Effector memory CD8-positive, alpha-beta T cell (primary cell): ENCODE data around the gene IRAK1.

Source experiments
- ATAC-seq: fragments of 150-1000 bp; cut with Tn5 transposase; replicated peaks from 2 replicates; pipeline ENCODE4 v1.10.0; 2021; ENCODE audit warnings: mild to moderate bottlenecking, moderate library complexity
- DNase-seq, 3 experiments: peaks; one replicate each; pipeline ENCODE4 v3.0.0; 2021
- H3K27ac Mint-ChIP-seq, 2 donors: one replicate each; pipeline ENCODE4 v1.8.0; 2022; ENCODE audit warnings: mild to moderate bottlenecking in 2 of 2, mixed read lengths in 2 of 2, moderate library complexity in 2 of 2
- H3K27me3 Mint-ChIP-seq, 2 donors: one replicate each; pipeline ENCODE4 v1.8.0; 2022; ENCODE audit warnings: mixed read lengths in 2 of 2
- H3K36me3 Mint-ChIP-seq: one replicate; pipeline ENCODE4 v1.8.0; 2022; ENCODE audit warnings: mild to moderate bottlenecking, moderate library complexity, mixed read lengths; ENCODE audit not compliant: insufficient read depth
- H3K4me1 Mint-ChIP-seq, 2 donors: one replicate each; pipeline ENCODE4 v1.8.0; 2022; ENCODE audit warnings: low read depth in 2 of 2, mixed read lengths in 2 of 2
- H3K4me3 Mint-ChIP-seq, 2 donors: one replicate each; pipeline ENCODE4 v1.8.0; 2022; ENCODE audit warnings: mild to moderate bottlenecking in 2 of 2, mixed read lengths in 2 of 2, moderate library complexity in 2 of 2
- H3K9me3 Mint-ChIP-seq, 2 donors: one replicate each; pipeline ENCODE4 v1.8.0; 2022; ENCODE audit warnings: mixed read lengths in 2 of 2
- total RNA-seq, 9 experiments: gene quantifications; one replicate each; lab custom pipeline; 2026; lab: John Stamatoyannopoulos, UW

IRAK1 gene
- 86.7 to 329 (median 139) reads per million in 9 experiments for total RNA-seq

DNA sequence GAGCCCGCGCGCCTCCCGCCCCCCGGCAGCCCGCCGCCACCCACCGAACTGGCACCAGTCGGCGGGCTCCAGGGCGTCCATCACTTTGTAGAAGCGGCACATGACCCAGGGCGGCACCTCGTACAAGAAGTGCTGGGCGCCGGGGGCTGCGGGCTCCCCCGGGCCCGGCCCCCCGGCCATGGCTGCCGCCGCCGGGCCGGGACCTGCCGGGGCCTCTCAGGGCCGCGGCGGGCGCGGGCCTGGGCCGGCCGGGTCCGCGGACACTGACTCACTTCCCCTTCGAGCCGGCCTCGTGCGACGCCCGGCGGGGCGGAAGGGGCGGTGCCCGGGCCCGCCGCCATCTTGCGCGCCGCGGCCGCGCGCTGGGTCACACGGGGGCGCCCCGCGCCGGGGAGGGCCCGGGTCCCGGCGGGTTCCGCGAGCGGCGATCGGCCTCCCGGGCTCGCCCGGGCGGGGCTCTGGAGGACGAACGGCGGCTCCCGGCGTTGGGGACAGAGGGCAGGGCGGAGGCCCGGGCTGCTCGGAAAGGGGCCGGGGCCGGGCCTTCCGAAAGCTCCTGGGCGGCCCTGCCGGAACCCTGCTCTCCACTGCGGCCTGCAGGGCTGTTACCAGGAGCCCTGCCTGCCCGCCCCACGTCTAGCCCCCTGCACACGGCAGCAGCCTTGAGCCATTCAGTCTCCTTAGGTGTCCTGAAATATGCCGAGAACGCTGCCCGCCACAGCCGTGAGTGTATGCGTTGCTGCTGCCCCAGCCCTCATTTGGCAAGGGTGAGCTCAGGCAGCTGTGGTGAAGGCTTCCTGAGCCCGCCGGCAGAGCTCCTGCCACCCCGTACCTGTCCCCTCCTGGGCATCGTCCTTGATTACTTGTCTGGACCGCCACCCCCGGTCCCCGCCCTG is at the start of gene IRAK1:
TSS of gene IRAK1 (minus strand) at position 270 of the 896 bp plus-strand sequence. CDS start at position 180, 90 bp downstream.
- ATAC-seq, result peak; percentile 78

DNA sequence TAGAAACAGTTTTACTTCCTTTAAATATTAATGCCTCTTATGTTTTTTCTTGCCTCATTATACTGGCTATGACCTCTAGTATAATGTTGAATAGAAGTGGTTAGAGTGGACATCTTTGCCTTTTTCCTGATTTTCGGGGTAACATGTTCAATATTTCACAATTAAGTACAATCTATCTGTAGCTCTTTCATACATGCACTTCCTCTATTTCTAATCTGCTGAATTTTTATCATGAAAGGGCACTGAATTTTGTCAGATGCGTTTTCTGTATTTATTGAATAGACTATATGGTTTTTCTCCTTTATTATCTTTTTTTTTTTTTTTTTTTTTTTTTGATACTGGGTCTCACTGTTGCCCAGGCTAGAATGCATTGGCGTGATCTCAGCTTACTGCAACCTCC is 48.9 kb upstream of the IRAK1 start:
- ATAC-seq (no peak), DNase-seq (no peak)
- Mint-ChIP-seq H3K9me3 (no peaks in the 10 kb centered on the region), H3K27ac (peak overlapping the region in 1 of 2 donors; percentile 56), H3K4me3 (peak overlapping the region in 1 of 2 donors; percentile 20), H3K36me3 (peaks cover 44% of the 10 kb centered on the region), H3K27me3 (no peaks in the 10 kb centered on the region), H3K4me1 (peaks cover 32 to 33% of the 10 kb centered on the region in 2 donors)

More for the DNA sequence above, at the start of gene IRAK1:
- peak within 1 kb of the TSS; percentile 89 to 94 for H3K4me3 Mint-ChIP-seq
- DNase-seq, result peak; percentile 19 to 32 (median 30)
- no peaks in the 10 kb centered on the region for H3K27me3 Mint-ChIP-seq
- H3K27ac Mint-ChIP-seq, result peak within 1 kb of the TSS; percentile 91 to 95
- peaks cover 17 to 20% of the 10 kb centered on the region in 2 donors for H3K4me1 Mint-ChIP-seq
- H3K36me3 Mint-ChIP-seq, result peaks cover 45% of the 10 kb centered on the region
- no peaks in the 10 kb centered on the region for H3K9me3 Mint-ChIP-seq

GRCh38 chrX:154064637-154065435 is 45.1 kb upstream of the IRAK1 start:
- peaks cover 38 to 48% of the 10 kb centered on the region in 2 donors for H3K4me1 Mint-ChIP-seq
- peak overlapping the region; percentile 84 to 87 for H3K27ac Mint-ChIP-seq
- H3K36me3 Mint-ChIP-seq, result peaks cover 31% of the 10 kb centered on the region
- H3K27me3 Mint-ChIP-seq, result no peaks in the 10 kb centered on the region
- H3K4me3 Mint-ChIP-seq, result peak overlapping the region; percentile 56 to 57
- no peaks in the 10 kb centered on the region for H3K9me3 Mint-ChIP-seq
- DNase-seq (no peak), ATAC-seq (no peak)

- peak overlapping the region; percentile 84 to 87 for H3K27ac Mint-ChIP-seq
- peaks cover 36% of the 10 kb centered on the region for H3K36me3 Mint-ChIP-seq
- H3K27me3 Mint-ChIP-seq, result no peaks in the 10 kb centered on the region
- DNase-seq (no peak), ATAC-seq (peak; percentile 32)
- peak overlapping the region in 1 of 2 donors; percentile 15 for H3K4me3 Mint-ChIP-seq
- no peaks in the 10 kb centered on the region for H3K9me3 Mint-ChIP-seq
- H3K4me1 Mint-ChIP-seq, result peaks cover 48 to 57% of the 10 kb centered on the region in 2 donors
Measured at GRCh38 chrX:154063234-154063633, 43.5 kb upstream of the IRAK1 start.

GRCh38 chrX:154061801-154062200 is 42.1 kb upstream of the IRAK1 start:
- no peak for ATAC-seq
- DNase-seq, result no peak
- H3K4me1 Mint-ChIP-seq, result peaks cover 55 to 67% of the 10 kb centered on the region in 2 donors
- H3K27me3 Mint-ChIP-seq, result no peaks in the 10 kb centered on the region
- H3K27ac Mint-ChIP-seq, result peak overlapping the region; percentile 88 to 92
- H3K9me3 Mint-ChIP-seq, result no peaks in the 10 kb centered on the region
- H3K36me3 Mint-ChIP-seq, result peaks cover 40% of the 10 kb centered on the region
- peak overlapping the region; percentile 45 to 72 for H3K4me3 Mint-ChIP-seq

DNA sequence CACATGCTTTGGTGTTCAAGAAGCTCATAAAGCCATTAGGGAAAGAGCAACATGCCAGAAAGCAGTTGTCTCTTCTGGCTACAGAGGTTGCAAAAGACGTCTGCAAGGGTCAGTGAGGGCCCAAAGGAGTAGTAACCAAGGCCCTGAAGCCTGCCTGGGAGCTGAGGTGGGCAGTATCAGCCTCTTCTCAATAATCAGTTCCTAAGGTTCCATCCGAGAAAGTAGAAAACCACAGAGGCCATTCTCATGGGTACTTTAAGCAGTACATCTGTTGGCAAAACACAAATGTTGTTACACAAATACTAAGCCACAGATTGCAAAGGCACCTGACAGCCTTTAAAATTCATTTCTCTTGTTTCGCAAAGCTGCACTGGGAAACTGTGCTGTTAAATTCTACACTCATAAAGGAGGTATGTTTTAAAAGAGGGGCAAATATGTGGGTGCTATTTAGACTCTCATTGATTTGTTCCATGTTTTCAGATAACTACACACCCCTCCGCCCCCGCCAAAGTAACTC is 40.1 kb upstream of the IRAK1 start:
- no peak for ATAC-seq
- Mint-ChIP-seq H3K9me3 (no peaks in the 10 kb centered on the region), H3K4me1 (peaks cover 53 to 62% of the 10 kb centered on the region in 2 donors)

DNA sequence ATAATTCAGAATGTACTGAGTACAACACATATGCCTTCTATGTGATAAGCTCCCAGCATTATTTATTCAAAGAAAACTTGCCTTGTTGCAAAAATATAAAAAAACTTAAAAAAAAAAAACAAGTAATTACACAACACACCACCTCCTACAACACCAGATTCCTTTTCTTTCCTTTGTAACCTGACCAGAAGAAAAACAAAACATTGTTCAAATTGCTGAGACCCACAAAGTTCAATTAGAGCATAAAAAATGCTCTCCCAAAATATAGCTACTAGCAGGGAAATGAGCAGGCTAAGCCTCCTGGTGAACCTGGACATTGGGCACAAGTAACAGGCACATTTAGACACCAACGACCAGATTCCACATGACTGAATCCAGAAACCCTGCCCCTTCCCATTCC is 39.5 kb upstream of the IRAK1 start:
- Mint-ChIP-seq H3K36me3 (peaks cover 59% of the 10 kb centered on the region), H3K9me3 (no peaks in the 10 kb centered on the region), H3K4me1 (peaks cover 48 to 57% of the 10 kb centered on the region in 2 donors), H3K27ac (peak overlapping the region; percentile 88 to 92), H3K27me3 (no peaks in the 10 kb centered on the region), H3K4me3 (peak overlapping the region in 1 of 2 donors; percentile 72)
- ATAC-seq, result no peak
- no peak for DNase-seq

More for the DNA sequence above, 40.1 kb upstream of the IRAK1 start:
- DNase-seq, result no peak
- Mint-ChIP-seq H3K36me3 (peaks cover 53% of the 10 kb centered on the region), H3K27ac (peak overlapping the region; percentile 88 to 92), H3K4me3 (peak overlapping the region in 1 of 2 donors; percentile 72), H3K27me3 (no peaks in the 10 kb centered on the region)

DNA sequence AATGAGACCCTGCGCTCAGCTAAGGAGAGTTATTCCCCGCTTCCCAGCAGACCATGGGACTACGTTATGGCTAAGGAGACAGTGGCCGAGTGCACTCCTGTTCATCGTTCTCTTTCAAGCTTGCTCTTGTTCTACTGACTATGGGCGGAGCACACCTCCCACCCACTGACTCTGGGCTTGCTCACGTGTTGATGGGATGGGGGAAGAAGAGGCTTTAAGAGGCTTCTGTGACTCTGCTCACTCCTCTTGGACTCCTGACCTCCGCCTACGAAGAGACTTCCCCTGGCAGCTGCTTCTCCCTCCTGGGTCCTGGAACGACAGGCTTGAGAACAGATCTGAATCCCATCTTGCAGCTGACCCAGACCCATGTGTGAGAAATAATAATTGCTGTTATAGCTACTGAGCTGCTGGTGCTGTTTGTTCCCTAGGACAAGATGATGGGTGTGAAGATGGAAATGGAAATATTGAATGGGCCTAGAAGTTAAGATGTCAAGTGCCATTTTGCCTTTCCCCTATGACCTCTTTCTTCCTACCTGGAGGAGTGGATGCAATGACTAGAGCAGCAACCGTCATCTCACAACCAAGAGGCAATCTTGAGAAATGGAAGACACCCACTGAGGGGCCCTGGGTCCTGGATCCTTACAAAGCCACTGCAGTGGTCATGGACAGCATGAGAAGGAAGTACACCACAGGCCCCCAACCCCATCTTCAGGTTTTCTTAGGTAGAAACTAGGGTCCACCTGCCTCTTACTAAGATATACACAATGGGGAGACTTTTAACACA is 38.7 kb upstream of the IRAK1 start:
- Mint-ChIP-seq H3K36me3 (peaks cover 67% of the 10 kb centered on the region), H3K27me3 (no peaks in the 10 kb centered on the region), H3K9me3 (no peaks in the 10 kb centered on the region), H3K4me1 (peaks cover 43 to 50% of the 10 kb centered on the region in 2 donors), H3K27ac (peak overlapping the region; percentile 88 to 92), H3K4me3 (peak overlapping the region in 1 of 2 donors; percentile 8)
- ATAC-seq (no peak), DNase-seq (no peak)

GRCh38 chrX:154057791-154058190 is 38.1 kb upstream of the IRAK1 start:
- Mint-ChIP-seq H3K27ac (peak overlapping the region; percentile 77 to 88), H3K36me3 (peaks cover 69% of the 10 kb centered on the region), H3K4me3 (no peak overlapping the region), H3K4me1 (peaks cover 43 to 46% of the 10 kb centered on the region in 2 donors), H3K9me3 (no peaks in the 10 kb centered on the region), H3K27me3 (no peaks in the 10 kb centered on the region)
- no peak for ATAC-seq
- DNase-seq, result no peak

- peak overlapping the region in 1 of 2 donors; percentile 52 for H3K4me3 Mint-ChIP-seq
- peaks cover 40% of the 10 kb centered on the region in 2 donors for H3K4me1 Mint-ChIP-seq
- H3K9me3 Mint-ChIP-seq, result no peaks in the 10 kb centered on the region
- no peaks in the 10 kb centered on the region for H3K27me3 Mint-ChIP-seq
- no peak for ATAC-seq
- DNase-seq, result no peak
- H3K27ac Mint-ChIP-seq, result peak overlapping the region; percentile 77 to 88
- H3K36me3 Mint-ChIP-seq, result peaks cover 76% of the 10 kb centered on the region
Measured at GRCh38 chrX:154056770-154057241, 37.1 kb upstream of the IRAK1 start.

DNA sequence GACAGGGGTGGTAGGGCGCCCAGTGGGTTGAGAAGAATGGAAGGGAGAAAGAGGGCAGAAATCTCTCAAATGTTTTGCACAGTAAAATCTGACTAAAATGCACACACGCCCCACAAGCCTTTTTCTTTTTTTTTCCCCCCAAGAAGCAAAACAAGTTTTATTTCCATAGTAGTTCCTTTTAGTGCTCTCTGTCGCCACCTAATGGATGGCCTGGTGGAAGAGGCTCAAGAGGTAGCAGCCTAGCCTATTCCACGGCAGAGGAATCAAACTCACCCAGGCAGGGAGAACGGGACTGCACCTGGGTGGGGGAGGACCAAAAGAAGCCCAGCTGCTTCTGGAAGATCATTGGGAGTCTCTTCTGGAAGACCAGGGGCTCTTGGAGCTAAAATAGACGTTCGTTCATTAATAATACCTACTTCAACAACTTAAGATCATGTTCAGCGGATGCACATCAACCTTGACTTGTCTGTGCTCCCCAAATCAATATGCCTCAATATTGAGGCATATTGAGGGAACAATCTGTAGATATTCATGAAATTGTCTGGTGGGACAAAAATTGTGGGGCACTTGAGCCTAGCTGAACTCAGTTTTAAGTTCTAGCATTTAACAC is 31.6 kb upstream of the IRAK1 start:
- peaks cover 74% of the 10 kb centered on the region for H3K36me3 Mint-ChIP-seq
- H3K4me1 Mint-ChIP-seq, result peaks cover 29 to 43% of the 10 kb centered on the region in 2 donors
- H3K9me3 Mint-ChIP-seq, result no peaks in the 10 kb centered on the region
- H3K4me3 Mint-ChIP-seq, result peak overlapping the region; percentile 25 to 42
- DNase-seq, result peak; percentile 62 to 68 (median 65)
- ATAC-seq, result peak; percentile 75
- no peaks in the 10 kb centered on the region for H3K27me3 Mint-ChIP-seq
- peak overlapping the region; percentile 87 to 90 for H3K27ac Mint-ChIP-seq

GRCh38 chrX:154050113-154050495 is 30.4 kb upstream of the IRAK1 start:
- DNase-seq (no peak), ATAC-seq (no peak)
- Mint-ChIP-seq H3K4me3 (peak overlapping the region in 1 of 2 donors; percentile 30), H3K27ac (peak overlapping the region; percentile 62 to 90), H3K36me3 (peaks cover 70% of the 10 kb centered on the region), H3K9me3 (no peaks in the 10 kb centered on the region), H3K27me3 (no peaks in the 10 kb centered on the region), H3K4me1 (peaks cover 29 to 40% of the 10 kb centered on the region in 2 donors)
